NCI-H1694 treated with DMSO at 0.1 percent for 48 hours (cell line): ENCODE measurements around the gene ARAP2.

Experiments
- DNase-seq: peaks from one replicate; lab custom pipeline; 2025; lab: John Stamatoyannopoulos, UW

Gene ARAP2

GRCh38 chr4:36215627-36216026, 28.7 kb downstream of the ARAP2 start:
- DNase-seq: no peak

GRCh38 chr4:36214735-36215485, 29.4 kb downstream of the ARAP2 start:
- no peak for DNase-seq

- DNase-seq: no peak
These were observed 30.3 kb downstream of the ARAP2 start for GRCh38 chr4:36213977-36214376.

GRCh38 chr4:36211084-36211483, 33.2 kb downstream of the ARAP2 start:
- no peak for DNase-seq

- DNase-seq: no peak
These were observed 34.2 kb downstream of the ARAP2 start for GRCh38 chr4:36209941-36210649.

- no peak for DNase-seq
These were observed 35.3 kb downstream of the ARAP2 start for GRCh38 chr4:36208893-36209473.

GRCh38 chr4:36207831-36208520, 36.3 kb downstream of the ARAP2 start:
- DNase-seq: no peak

- DNase-seq: no peak
These were observed 36.9 kb downstream of the ARAP2 start for GRCh38 chr4:36207367-36207766.

- no peak for DNase-seq
These were observed 37.6 kb downstream of the ARAP2 start for GRCh38 chr4:36206603-36207311.

GRCh38 chr4:36206012-36206411, 38.3 kb downstream of the ARAP2 start:
- no peak for DNase-seq

GRCh38 chr4:36198861-36199260, 45.5 kb downstream of the ARAP2 start:
- DNase-seq: no peak

- DNase-seq: no peak
These were observed 46.1 kb downstream of the ARAP2 start for GRCh38 chr4:36198068-36198808.

GRCh38 chr4:36197501-36197900, 46.8 kb downstream of the ARAP2 start:
- no peak for DNase-seq

- DNase-seq: no peak
These were observed 48.0 kb downstream of the ARAP2 start for GRCh38 chr4:36196145-36196913.

GRCh38 chr4:36192922-36193321, 51.4 kb downstream of the ARAP2 start:
- no peak for DNase-seq

GRCh38 chr4:36189511-36190226, 54.6 kb downstream of the ARAP2 start:
- DNase-seq: no peak

- peak; percentile 68 for DNase-seq
These were observed 56.5 kb downstream of the ARAP2 start for GRCh38 chr4:36187723-36188333.

- no peak for DNase-seq
These were observed 60.5 kb downstream of the ARAP2 start for GRCh38 chr4:36183665-36184393.

- no peak for DNase-seq
These were observed 61.1 kb downstream of the ARAP2 start for GRCh38 chr4:36183232-36183631.
